Smooth muscle cell (in vitro differentiated cells): ENCODE measurements around the gene RAB37. TPM values are rescaled to one million over a fixed set of nuclear protein-coding genes. Genes with fewer than 3 reads are reported as not detected.
A peak's percentile ranks its signal among the peaks of the same experiment; 100 is the strongest.

ENCODE experiments used
- DNase-seq: peaks from one replicate; lab custom pipeline; 2025; ENCODE audit not compliant: unreplicated experiment; lab: John Stamatoyannopoulos, UW
- H2AFZ ChIP-seq: fragments of 200-600 bp; sonication (generic); 2 replicates; pipeline ENCODE4 v1.6.0; 2016; ENCODE audit warnings: antibody characterized with exemption, low read depth, mild to moderate bottlenecking
- H3F3A ChIP-seq: fragments of 200-600 bp; sonication (generic); 2 replicates; pipeline ENCODE4 v1.6.0; 2017; ENCODE audit warnings: antibody characterized with exemption, low read depth
- H3K27ac ChIP-seq: fragments of 200-600 bp; sonication (generic); 2 replicates; pipeline ENCODE4 v1.5.1; 2016; ENCODE audit warnings: low read depth, mild to moderate bottlenecking
- H3K27me3 ChIP-seq: fragments of 200-600 bp; sonication (generic); 2 replicates; pipeline ENCODE4 v1.6.1; 2016; ENCODE audit warnings: low read depth, mild to moderate bottlenecking
- H3K36me3 ChIP-seq: fragments of 200-600 bp; sonication (generic); 2 replicates; pipeline ENCODE4 v1.5.1; 2016; ENCODE audit warnings: low read depth
- H3K4me1 ChIP-seq: fragments of 200-600 bp; sonication (generic); 2 replicates; pipeline ENCODE4 v1.5.1; 2016; ENCODE audit warnings: low read depth
- H3K4me2 ChIP-seq: fragments of 200-600 bp; sonication (generic); 2 replicates; pipeline ENCODE4 v1.6.0; 2016; ENCODE audit warnings: mild to moderate bottlenecking
- H3K4me3 ChIP-seq: fragments of 200-600 bp; sonication (generic); 2 replicates; pipeline ENCODE4 v1.5.1; 2016; ENCODE audit warnings: mild to moderate bottlenecking
- H3K79me2 ChIP-seq: fragments of 200-600 bp; sonication (generic); 2 replicates; pipeline ENCODE4 v1.6.0; 2016; ENCODE audit warnings: low read depth, mild to moderate bottlenecking
- H3K9ac ChIP-seq: fragments of 200-600 bp; sonication (generic); 2 replicates; pipeline ENCODE4 v1.6.0; 2016; ENCODE audit warnings: low read depth
- H3K9me3 ChIP-seq: fragments of 200-600 bp; sonication (generic); replicated peaks from 2 replicates; pipeline ENCODE4 v1.5.1; 2016; ENCODE audit warnings: low read depth
- H4K20me1 ChIP-seq: fragments of 200-600 bp; sonication (generic); 2 replicates; pipeline ENCODE4 v1.6.0; 2016; ENCODE audit warnings: low read depth
- CTCF ChIP-seq: fragments of 200-600 bp; sonication (generic); IDR thresholded peaks from 2 replicates; pipeline ENCODE4 v1.5.1; 2017; ENCODE audit warnings: borderline replicate concordance, mild to moderate bottlenecking, antibody characterized with exemption; ENCODE audit not compliant: insufficient read depth, poor library complexity, severe bottlenecking
- WGBS: methylation state at CpG from one replicate; pipeline ENCODE4 v1.1.7; 2016; ENCODE audit warnings: low lambda C conversion rate; 5-methylcytosine and 5-hydroxymethylcytosine counted together
- polyA plus RNA-seq: library from polyadenylated mRNA; unstranded; fragments of >200 nt; fragmentation: Nextera tagmentation; extraction: Ambion mirVana; gene quantifications from 2 replicates; pipeline ENCODE4 v1.2.1, GENCODE V29; 2016
- total RNA-seq: library from RNA; depleted of rRNA; stranded (reverse); fragments of >200 nt; gene quantifications from 2 replicates; pipeline ENCODE4 v1.2.3, GENCODE V29; 2014

The RAB37 gene
- total and polyA plus RNA-seq, 2 experiments from 2014 or later = 0.16 TPM; not detected in 1

- no peak for TF ChIP-seq CTCF
- Histone ChIP-seq H4K20me1 (no peaks in the 10 kb centered on the region), H3K79me2 (peaks cover 16% of the 10 kb centered on the region), H3K9me3 (no peaks in the 10 kb centered on the region), H3K9ac (no peak overlapping the region), H3K27me3 (no peaks in the 10 kb centered on the region), H3K4me3 (no peak overlapping the region), H3K4me2 (no peak overlapping the region), H2AFZ (no peak overlapping the region), H3F3A (no peaks in the 10 kb centered on the region), H3K27ac (no peak overlapping the region), H3K4me1 (peaks cover 41% of the 10 kb centered on the region), H3K36me3 (no peaks in the 10 kb centered on the region)
- WGBS = 87% methylated on average over 3 of the region's 3 CpGs
- no peak for DNase-seq
Measured at GRCh38 chr17:74756891-74757290, 19.8 kb downstream of the RAB37 start.

GRCh38 chr17:74757502-74757901 lies 20.4 kb downstream of the RAB37 start:
- no peaks in the 10 kb centered on the region for H3K9me3 ChIP-seq
- H3K79me2 ChIP-seq = peaks cover 12% of the 10 kb centered on the region
- no peak overlapping the region for H3K9ac ChIP-seq
- no peak overlapping the region for H2AFZ ChIP-seq
- no peaks in the 10 kb centered on the region for H3F3A ChIP-seq
- TF ChIP-seq CTCF = no peak
- no peak overlapping the region for H3K4me2 ChIP-seq
- peaks cover 41% of the 10 kb centered on the region for H3K4me1 ChIP-seq
- no peak for DNase-seq
- H3K27ac ChIP-seq = no peak overlapping the region
- no peak overlapping the region for H3K4me3 ChIP-seq
- WGBS = 96% methylated on average over 3 of the region's 3 CpGs
- H4K20me1 ChIP-seq = no peaks in the 10 kb centered on the region
- no peaks in the 10 kb centered on the region for H3K36me3 ChIP-seq
- H3K27me3 ChIP-seq = no peaks in the 10 kb centered on the region

- Histone ChIP-seq H2AFZ (no peak overlapping the region), H3F3A (no peaks in the 10 kb centered on the region), H3K9ac (no peak overlapping the region), H4K20me1 (no peaks in the 10 kb centered on the region), H3K4me1 (peaks cover 48% of the 10 kb centered on the region), H3K9me3 (no peaks in the 10 kb centered on the region), H3K27me3 (no peaks in the 10 kb centered on the region), H3K4me3 (no peak overlapping the region), H3K4me2 (peak overlapping the region; percentile 51), H3K27ac (no peak overlapping the region), H3K79me2 (peaks cover 9% of the 10 kb centered on the region), H3K36me3 (no peaks in the 10 kb centered on the region)
- WGBS = 79% methylated on average over 26 of the region's 26 CpGs
- no peak for TF ChIP-seq CTCF
- DNase-seq = no peak
Measured at GRCh38 chr17:74757931-74758847, 21.1 kb downstream of the RAB37 start.

- WGBS = 89% methylated on average over 2 of the region's 2 CpGs
- no peak overlapping the region for H3K4me3 ChIP-seq
- H3K36me3 ChIP-seq = no peaks in the 10 kb centered on the region
- peak overlapping the region; percentile 51 for H3K4me2 ChIP-seq
- H3K79me2 ChIP-seq = peaks cover 9% of the 10 kb centered on the region
- H2AFZ ChIP-seq = no peak overlapping the region
- no peaks in the 10 kb centered on the region for H4K20me1 ChIP-seq
- H3K9ac ChIP-seq = no peak overlapping the region
- no peaks in the 10 kb centered on the region for H3F3A ChIP-seq
- no peaks in the 10 kb centered on the region for H3K27me3 ChIP-seq
- no peak for TF ChIP-seq CTCF
- peaks cover 54% of the 10 kb centered on the region for H3K4me1 ChIP-seq
- DNase-seq = no peak
- no peaks in the 10 kb centered on the region for H3K9me3 ChIP-seq
- H3K27ac ChIP-seq = no peak overlapping the region
Measured at GRCh38 chr17:74758848-74759168, 21.8 kb downstream of the RAB37 start.
